Diencephalon (tissue), 1 donor: ENCODE results near the gene RITA1. TPM values are rescaled to one million over a fixed set of nuclear protein-coding genes. Genes with fewer than 3 reads are reported as not detected.

Source experiments
- small RNA-seq: library from RNA; depleted of rRNA; stranded (forward); fragments of <200 nt; gene quantifications from one replicate; pipeline ENCODE3, GENCODE V24; 2014
- total RNA-seq: library from RNA; depleted of rRNA; stranded (reverse); fragments of >200 nt; gene quantifications from one replicate; pipeline ENCODE4 v1.2.3, GENCODE V29; 2014

Gene RITA1, protein sequence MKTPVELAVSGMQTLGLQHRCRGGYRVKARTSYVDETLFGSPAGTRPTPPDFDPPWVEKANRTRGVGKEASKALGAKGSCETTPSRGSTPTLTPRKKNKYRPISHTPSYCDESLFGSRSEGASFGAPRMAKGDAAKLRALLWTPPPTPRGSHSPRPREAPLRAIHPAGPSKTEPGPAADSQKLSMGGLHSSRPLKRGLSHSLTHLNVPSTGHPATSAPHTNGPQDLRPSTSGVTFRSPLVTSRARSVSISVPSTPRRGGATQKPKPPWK
- 20.8 TPM for total RNA-seq

DNA sequence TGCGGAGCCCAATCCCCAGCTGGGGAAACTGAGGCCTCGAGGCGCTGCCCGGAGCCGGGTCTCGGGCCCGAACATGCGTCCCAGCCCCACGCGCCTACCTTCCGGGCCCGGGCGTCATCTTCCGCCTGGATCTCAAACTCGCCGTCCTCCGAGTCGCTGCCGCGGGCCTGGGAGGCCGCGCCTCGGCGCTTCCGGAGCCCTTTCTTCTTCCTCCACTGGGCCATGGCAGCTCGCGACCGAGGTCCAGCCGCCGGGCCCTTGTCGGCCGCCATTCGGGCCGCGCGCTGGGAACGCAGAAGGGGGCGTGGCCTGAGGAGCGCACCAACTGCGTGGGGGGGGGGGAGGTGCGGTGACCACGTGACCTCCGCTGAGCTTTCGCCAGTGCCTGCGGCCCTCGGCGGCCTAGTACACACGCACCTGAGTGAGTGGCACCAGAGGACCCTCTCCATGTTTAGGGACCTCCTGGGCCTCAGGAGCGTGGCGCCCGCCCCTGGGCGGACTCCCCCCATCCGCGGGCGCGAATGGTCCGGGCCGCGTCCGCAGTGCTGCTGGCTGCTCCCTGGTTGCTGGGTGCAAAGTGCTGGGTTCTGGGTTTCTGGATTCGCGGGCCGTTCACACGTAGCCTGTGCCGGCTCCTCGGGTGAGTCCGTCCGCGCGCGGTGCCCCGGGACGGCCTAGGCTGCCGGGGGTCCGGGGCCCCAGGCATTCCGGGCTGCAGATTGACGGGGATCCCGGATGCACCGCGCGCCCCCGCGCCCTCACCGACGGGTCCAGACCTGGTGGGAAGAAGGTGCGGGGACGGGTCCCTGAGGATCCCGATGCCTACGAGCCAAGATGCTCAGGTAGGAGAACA is at the start of gene RITA1, which contains the start of gene DDX54:
Gene RITA1, plus strand, starts transcription at position 542 of the 853 bp plus-strand sequence. CDS start 1,026 bp downstream, outside the sequence.
Gene DDX54, minus strand, starts transcription at position 299 of the 853 bp plus-strand sequence. Its CDS starts 27 bp downstream, at position 272.

DNA sequence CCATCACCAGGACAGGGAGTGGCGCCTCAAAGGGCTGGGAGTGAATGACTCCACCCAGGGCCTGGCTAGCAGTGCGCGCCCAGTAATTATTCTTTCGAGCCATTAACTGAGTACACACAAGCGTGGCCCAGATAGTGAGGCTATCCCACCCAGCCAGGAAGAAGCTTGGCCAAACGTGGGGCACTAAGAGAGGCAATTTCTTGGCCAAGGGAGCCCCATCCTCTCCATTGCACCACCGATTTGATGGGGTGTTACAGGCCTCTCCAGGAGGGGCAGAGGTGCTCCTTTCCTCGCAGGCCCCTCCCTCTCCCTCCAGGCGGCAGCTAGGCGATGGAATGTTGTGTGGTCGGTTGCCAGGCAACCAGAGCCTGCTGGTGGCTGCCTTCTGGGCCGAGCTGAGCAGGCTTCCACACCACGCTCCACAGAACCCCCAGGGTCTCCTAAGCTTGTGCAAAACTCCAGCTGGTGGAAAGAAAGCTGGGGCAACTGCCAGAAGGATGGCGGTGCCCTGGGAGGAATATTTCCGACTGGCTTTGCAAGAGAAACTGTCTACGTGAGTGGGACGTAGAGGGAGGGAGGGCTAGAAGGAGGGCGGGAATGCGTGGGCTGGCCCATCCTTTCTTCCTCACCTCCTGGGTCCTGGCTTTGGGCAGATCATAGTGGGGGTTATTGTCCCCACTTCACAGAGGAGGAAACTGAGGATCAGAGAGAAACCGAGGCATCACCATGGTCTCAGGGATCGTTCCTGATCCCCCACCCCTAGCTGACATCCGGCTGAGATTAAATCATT is 36.0 kb upstream of the RITA1 start, which contains the start of gene CFAP73:
Gene CFAP73, plus strand, starts transcription at position 364 of the 790 bp plus-strand sequence. Its CDS starts 134 bp downstream, at position 498.

DNA sequence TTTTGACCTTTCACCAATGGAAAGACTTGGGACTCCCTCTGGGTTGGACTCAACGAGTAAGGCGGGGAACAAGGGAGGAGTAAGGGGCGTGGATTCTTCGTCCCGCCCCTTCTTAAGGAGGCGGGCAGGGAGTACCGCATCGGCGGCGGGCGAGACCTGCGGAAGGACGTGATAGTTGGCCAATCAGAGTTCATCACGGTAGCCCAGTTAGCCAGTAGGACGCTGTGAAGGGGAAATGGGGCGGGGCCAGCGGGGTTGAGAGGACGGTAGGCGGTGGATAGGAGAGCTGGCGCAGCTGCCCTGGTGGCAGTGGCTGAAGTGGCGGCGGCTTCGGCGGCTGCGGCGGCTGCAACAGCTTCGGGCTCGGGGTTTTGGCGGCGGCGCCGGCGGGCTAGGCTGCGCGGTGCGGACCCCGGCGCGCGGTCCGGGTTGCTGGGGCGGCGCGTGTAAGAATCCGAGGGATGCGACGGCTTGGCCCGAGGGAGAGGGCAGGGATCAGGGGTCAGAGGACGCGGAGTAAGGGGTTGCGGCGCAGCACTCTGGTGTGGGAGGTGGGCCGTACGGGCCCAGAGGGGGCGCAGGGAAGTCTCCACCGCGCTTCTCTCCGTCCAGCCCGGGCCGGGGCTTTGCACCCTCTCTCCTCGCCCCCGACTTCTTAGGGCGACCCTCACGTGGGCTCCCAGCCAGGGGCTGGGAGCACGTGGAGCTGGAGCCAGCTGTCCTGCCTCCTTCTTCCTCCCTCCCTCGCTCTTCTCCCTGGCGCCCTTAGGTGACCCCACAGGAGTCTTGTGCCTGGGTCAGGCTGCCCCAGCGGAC is 35.9 kb downstream of the RITA1 start, which contains the start of gene TPCN1:
Gene TPCN1, plus strand, starts transcription at position 284 of the 816 bp plus-strand sequence. CDS start 5,389 bp downstream, outside the sequence.

Small RNA genes lying within 50 kb of the gene (small RNA-seq; reads per million reads assigned to genes)
- gene MIR7106, result not detected
- gene RF00019, result not detected

Other genes starting within 250 kb of the RITA1 start
- 3.5 TPM for gene OAS3, start 247.2 kb upstream of the RITA1 start, total RNA-seq
- 3.2 TPM for gene OAS2, start 207.2 kb upstream of the RITA1 start, total RNA-seq
- 34.8 TPM for gene DTX1, start 129.0 kb upstream of the RITA1 start, total RNA-seq
- gene RASAL1, start 50.0 kb upstream of the RITA1 start, total RNA-seq, result 6.5 TPM
- 3.7 TPM for gene CFAP73, start 36.0 kb upstream of the RITA1 start, total RNA-seq
- gene DDX54, start 243 bp upstream of the RITA1 start, total RNA-seq, result 20.5 TPM
- 9.7 TPM for gene TPCN1, start 35.7 kb downstream of the RITA1 start, total RNA-seq
- 4.6 TPM for gene SLC8B1, start 149.4 kb downstream of the RITA1 start, total RNA-seq
- gene PLBD2, start 172.9 kb downstream of the RITA1 start, total RNA-seq, result 19.4 TPM
- 0.69 TPM for gene SDS, start 218.2 kb downstream of the RITA1 start, total RNA-seq
- 5.1 TPM for gene SDSL, start 236.7 kb downstream of the RITA1 start, total RNA-seq